Aortic smooth muscle cell (primary cell): Measurements from ENCODE around the gene ZNF783. TPM values are rescaled to one million over a fixed set of nuclear protein-coding genes. Genes with fewer than 3 reads are reported as not detected.

Experiments
- total RNA-seq: library from RNA; depleted of rRNA; stranded (reverse); fragments of >200 nt; gene quantifications from 2 replicates; pipeline ENCODE4 v1.2.3, GENCODE V29; 2014

The ZNF783 gene
- 9.5 and 11.9 TPM in 2 replicates for total RNA-seq

DNA sequence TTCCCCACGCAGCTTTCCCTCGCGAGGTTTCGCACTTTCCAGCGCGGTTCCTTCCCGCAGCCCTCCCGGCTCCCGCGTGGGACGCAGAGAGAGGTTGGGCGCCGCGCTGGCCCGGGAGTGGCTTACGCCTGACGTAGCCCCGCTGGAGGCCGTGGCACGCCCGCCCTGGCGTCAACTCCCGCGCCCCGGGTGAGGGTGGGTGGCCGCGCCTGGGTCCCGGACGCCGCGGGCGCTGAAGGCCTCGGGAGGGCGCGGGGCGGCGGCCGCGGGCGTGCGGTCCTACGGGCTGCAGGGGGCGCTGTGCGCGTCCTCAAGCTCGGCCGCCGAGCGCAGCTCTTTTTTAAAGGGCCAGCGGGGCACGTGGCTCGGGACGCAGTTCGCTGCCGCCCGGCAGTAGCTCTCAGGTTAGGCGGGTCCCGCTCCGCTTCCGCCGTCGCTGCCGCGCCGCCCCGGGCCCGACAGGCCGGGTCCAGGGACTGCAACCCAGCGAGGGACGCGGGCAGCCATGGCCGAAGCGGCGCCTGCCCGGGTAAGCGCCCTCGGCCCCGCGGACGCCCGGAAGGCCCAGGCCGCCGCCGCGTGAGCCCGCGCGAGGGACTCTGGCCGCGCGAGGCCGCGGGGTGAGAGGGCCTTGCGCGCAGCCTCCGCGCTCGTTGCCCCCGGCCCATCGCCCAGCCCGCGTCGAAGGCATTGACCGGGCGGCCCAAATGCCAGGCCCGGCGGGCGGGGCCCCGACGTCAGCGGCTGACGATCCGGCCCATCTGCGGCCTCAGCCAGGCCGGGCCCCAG, at the start of gene ZNF783:
TSS of gene ZNF783 (plus strand) at position 368 of the 789 bp plus-strand sequence. CDS start at position 506, 138 bp downstream.

DNA sequence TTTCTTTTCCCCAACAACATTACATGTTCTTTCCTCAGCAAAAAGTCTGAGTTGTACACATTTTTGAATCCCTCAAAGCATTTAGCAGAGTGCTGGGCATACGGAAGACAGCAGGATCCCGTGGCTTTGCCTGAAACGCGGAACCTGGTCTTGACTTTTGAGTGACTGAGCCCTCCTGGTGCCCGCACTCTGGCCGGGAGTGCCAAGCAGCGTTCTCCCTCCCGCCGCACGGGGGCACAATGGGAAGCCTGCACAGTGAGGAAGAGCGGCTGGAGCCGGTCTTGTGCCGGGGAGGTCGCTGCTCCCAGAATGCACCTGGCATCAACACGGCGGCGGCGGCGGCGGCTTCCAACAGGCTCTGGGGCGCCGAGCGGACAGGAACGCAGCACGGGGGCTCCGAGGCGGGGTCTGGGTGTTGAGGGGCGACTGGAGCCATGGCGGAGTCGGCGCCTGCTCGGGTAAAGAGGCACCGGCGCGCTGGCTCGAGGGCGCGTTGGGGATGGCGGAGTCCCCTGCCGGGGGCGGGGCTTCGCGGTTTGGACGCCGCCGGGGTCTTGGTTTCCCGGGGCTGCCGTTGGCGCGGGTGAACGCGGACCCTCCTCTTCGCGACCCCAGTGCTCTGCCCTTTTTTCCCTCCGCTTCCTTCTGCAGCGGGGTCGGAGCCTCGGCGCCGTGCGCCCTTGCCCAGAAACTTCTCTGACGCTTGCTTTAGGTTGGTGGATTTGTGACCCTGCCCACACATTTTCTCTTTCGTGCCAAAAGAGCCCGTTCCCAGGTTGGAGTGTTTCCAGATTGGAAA, 22.5 kb upstream of the ZNF783 start, which contains the start of gene ZNF212:
TSS of gene ZNF212 (plus strand) at position 307 of the 799 bp plus-strand sequence. CDS start at position 435, 128 bp downstream.

Other genes with a start within 250 kb of the ZNF783 start
- gene PDIA4, start 233.7 kb upstream of the ZNF783 start, total RNA-seq: 256 and 304 TPM in 2 replicates
- gene ZNF786, start 171.5 kb upstream of the ZNF783 start, total RNA-seq: 3.3 and 7.8 TPM in 2 replicates
- 2.8 TPM in 2 replicates for gene ZNF425, start 135.9 kb upstream of the ZNF783 start, total RNA-seq
- gene ZNF398, start 114.7 kb upstream of the ZNF783 start, total RNA-seq: 6.7 and 6.8 TPM in 2 replicates
- gene ZNF282, start 66.7 kb upstream of the ZNF783 start, total RNA-seq: 14.8 and 18.7 TPM in 2 replicates
- gene ZNF212, start 22.5 kb upstream of the ZNF783 start, total RNA-seq: 4.0 and 4.5 TPM in 2 replicates
- gene ZNF777, start 198.9 kb downstream of the ZNF783 start, total RNA-seq: 3.4 TPM in 2 replicates
- 11.5 and 13.9 TPM in 2 replicates for gene ZNF746, start 235.6 kb downstream of the ZNF783 start, total RNA-seq